HUES64 (cell line): ENCODE data around the gene IGSF8. TPM values are rescaled to one million over a fixed set of nuclear protein-coding genes. Genes with fewer than 3 reads are reported as not detected.

ENCODE experiments used
- H3K27ac ChIP-seq: 2 replicates; pipeline ENCODE4 v1.7.0; 2013; ENCODE audit warnings: low read depth, low read length, inconsistent platforms
- H3K27me3 ChIP-seq: 2 replicates; pipeline ENCODE4 v1.6.1; 2013; ENCODE audit warnings: mild to moderate bottlenecking, low read length; ENCODE audit not compliant: insufficient read depth
- H3K36me3 ChIP-seq: 2 replicates; pipeline ENCODE4 v1.6.1; 2013; ENCODE audit warnings: mild to moderate bottlenecking, low read length; ENCODE audit not compliant: insufficient read depth
- H3K4me1 ChIP-seq: 2 replicates; pipeline ENCODE4 v1.6.1; 2013; ENCODE audit warnings: mild to moderate bottlenecking, low read length, moderate library complexity; ENCODE audit not compliant: insufficient read depth
- H3K4me3 ChIP-seq: 2 replicates; pipeline ENCODE4 v1.5.1; 2013; ENCODE audit warnings: mild to moderate bottlenecking, low read length, moderate library complexity
- H3K9ac ChIP-seq: 2 replicates; pipeline ENCODE4 v1.6.1; 2013; ENCODE audit warnings: mild to moderate bottlenecking, low read depth, low read length
- H3K9me3 ChIP-seq: 2 replicates; pipeline ENCODE4 v1.6.1; 2013; ENCODE audit warnings: low read depth, low read length; ENCODE audit not compliant: insufficient read depth
- WGBS: fragments of 150-250, 120-280 bp; methylation state at CpG from one replicate; pipeline ENCODE4 v1.1.7; 2013; ENCODE audit warnings: missing lambda C conversion rate; 5-methylcytosine and 5-hydroxymethylcytosine counted together
- polyA plus RNA-seq, 2 experiments: library from polyadenylated mRNA; stranded (reverse); fragments of 50-300 nt; gene quantifications; one replicate each; pipeline ENCODE4 v1.2.3, GENCODE V29; 2013

Gene IGSF8
- polyA plus RNA-seq (2013, experiment 1 of 2) = 45.0 TPM
- polyA plus RNA-seq (2013, experiment 2 of 2) = 45.5 TPM

GRCh38 chr1:160097911-160098851, at the start of gene IGSF8:
Gene IGSF8, minus strand, starts transcription at chr1:160098619. Its CDS starts 147 bp downstream, at chr1:160098472.
- H3K4me3 ChIP-seq = peak within 1 kb of the TSS; percentile 73
- H3K9me3 ChIP-seq = no peaks in the 10 kb centered on the region
- peak within 1 kb of the TSS; percentile 46 for H3K9ac ChIP-seq
- H3K4me1 ChIP-seq = peaks cover 34% of the 10 kb centered on the region
- H3K36me3 ChIP-seq = peaks cover 18% of the 10 kb centered on the region
- peaks cover 10% of the 10 kb centered on the region; the same call in 1 of the 2 replicates for H3K27me3 ChIP-seq
- peak within 1 kb of the TSS; percentile 38; the same call in 1 of the 2 replicates for H3K27ac ChIP-seq
- 5% methylated on average over 57 of the region's 64 CpGs for WGBS

- H3K9ac ChIP-seq = no peak overlapping the region
- H3K27me3 ChIP-seq = no peaks in the 10 kb centered on the region
- H3K9me3 ChIP-seq = no peaks in the 10 kb centered on the region
- no peak overlapping the region for H3K4me3 ChIP-seq
- H3K36me3 ChIP-seq = no peaks in the 10 kb centered on the region
- H3K4me1 ChIP-seq = no peaks in the 10 kb centered on the region
- no peak overlapping the region for H3K27ac ChIP-seq
- 98% methylated on average over 3 of the region's 3 CpGs for WGBS
Observed at GRCh38 chr1:160148121-160148520, 49.7 kb upstream of the IGSF8 start.

GRCh38 chr1:160146107-160146506, 47.7 kb upstream of the IGSF8 start:
- no peak overlapping the region for H3K9ac ChIP-seq
- H3K36me3 ChIP-seq = no peaks in the 10 kb centered on the region; the same call in 1 of the 2 replicates
- H3K4me1 ChIP-seq = no peaks in the 10 kb centered on the region
- no peak overlapping the region for H3K27ac ChIP-seq
- H3K27me3 ChIP-seq = no peaks in the 10 kb centered on the region
- WGBS = 95% methylated on average over 14 of the region's 14 CpGs
- H3K9me3 ChIP-seq = no peaks in the 10 kb centered on the region
- H3K4me3 ChIP-seq = no peak overlapping the region

- no peaks in the 10 kb centered on the region for H3K4me1 ChIP-seq
- peaks cover 4% of the 10 kb centered on the region; the same call in 1 of the 2 replicates for H3K36me3 ChIP-seq
- no peaks in the 10 kb centered on the region for H3K9me3 ChIP-seq
- no peak overlapping the region for H3K27ac ChIP-seq
- H3K27me3 ChIP-seq = no peaks in the 10 kb centered on the region
- no peak overlapping the region for H3K4me3 ChIP-seq
- no peak overlapping the region for H3K9ac ChIP-seq
- WGBS = 69% methylated on average over 4 of the region's 4 CpGs
Observed at GRCh38 chr1:160144921-160145320, 46.5 kb upstream of the IGSF8 start.

- Histone ChIP-seq H3K9me3 (no peaks in the 10 kb centered on the region), H3K27me3 (no peaks in the 10 kb centered on the region), H3K27ac (no peak overlapping the region), H3K4me3 (no peak overlapping the region), H3K9ac (no peak overlapping the region), H3K4me1 (no peaks in the 10 kb centered on the region), H3K36me3 (peaks cover 12% of the 10 kb centered on the region; the same call in 1 of the 2 replicates)
- 89% methylated on average over 1 of the region's 1 CpG for WGBS
Observed at GRCh38 chr1:160143695-160144094, 45.3 kb upstream of the IGSF8 start.

GRCh38 chr1:160139840-160140239, 41.4 kb upstream of the IGSF8 start:
- H3K4me3 ChIP-seq = no peak overlapping the region
- H3K36me3 ChIP-seq = peaks cover 42% of the 10 kb centered on the region
- no peak overlapping the region for H3K9ac ChIP-seq
- 93% methylated on average over 8 of the region's 8 CpGs for WGBS
- no peaks in the 10 kb centered on the region for H3K27me3 ChIP-seq
- no peaks in the 10 kb centered on the region for H3K9me3 ChIP-seq
- H3K27ac ChIP-seq = no peak overlapping the region
- no peaks in the 10 kb centered on the region for H3K4me1 ChIP-seq

- no peak overlapping the region for H3K27ac ChIP-seq
- WGBS = 96% methylated on average over 7 of the region's 8 CpGs
- peaks cover 57% of the 10 kb centered on the region for H3K36me3 ChIP-seq
Observed at GRCh38 chr1:160137216-160137862, 38.9 kb upstream of the IGSF8 start.

GRCh38 chr1:160136926-160137200, 38.4 kb upstream of the IGSF8 start:
- Histone ChIP-seq H3K4me1 (no peaks in the 10 kb centered on the region), H3K27ac (no peak overlapping the region), H3K9me3 (no peaks in the 10 kb centered on the region), H3K27me3 (no peaks in the 10 kb centered on the region), H3K9ac (no peak overlapping the region), H3K4me3 (no peak overlapping the region), H3K36me3 (peaks cover 58% of the 10 kb centered on the region)
- 96% methylated on average over 5 of the region's 5 CpGs for WGBS

More at GRCh38 chr1:160137216-160137862, 38.9 kb upstream of the IGSF8 start:
- H3K9ac ChIP-seq = no peak overlapping the region
- H3K27me3 ChIP-seq = no peaks in the 10 kb centered on the region
- no peaks in the 10 kb centered on the region for H3K4me1 ChIP-seq
- no peak overlapping the region for H3K4me3 ChIP-seq
- no peaks in the 10 kb centered on the region for H3K9me3 ChIP-seq

- H3K9me3 ChIP-seq = no peaks in the 10 kb centered on the region
- H3K36me3 ChIP-seq = peaks cover 62% of the 10 kb centered on the region
- no peaks in the 10 kb centered on the region for H3K27me3 ChIP-seq
- H3K27ac ChIP-seq = no peak overlapping the region
- no peak overlapping the region for H3K4me3 ChIP-seq
- 96% methylated on average over 22 of the region's 22 CpGs for WGBS
- H3K9ac ChIP-seq = no peak overlapping the region
- no peaks in the 10 kb centered on the region for H3K4me1 ChIP-seq
Observed at GRCh38 chr1:160136121-160136925, 37.9 kb upstream of the IGSF8 start.

- 91% methylated on average over 20 of the region's 20 CpGs for WGBS
- no peak overlapping the region for H3K9ac ChIP-seq
- H3K4me1 ChIP-seq = no peaks in the 10 kb centered on the region
- H3K9me3 ChIP-seq = no peaks in the 10 kb centered on the region
- peaks cover 72% of the 10 kb centered on the region for H3K36me3 ChIP-seq
- no peak overlapping the region for H3K27ac ChIP-seq
- no peak overlapping the region for H3K4me3 ChIP-seq
- H3K27me3 ChIP-seq = no peaks in the 10 kb centered on the region
Observed at GRCh38 chr1:160134791-160135572, 36.6 kb upstream of the IGSF8 start.
